ENCODE measurements around the gene PCF11. TPM values are rescaled to one million over a fixed set of nuclear protein-coding genes. Genes with fewer than 3 reads are reported as not detected.

Gene PCF11
- total and polyA plus RNA-seq, 2 of the 13 experiments (the other 11 are each of a cell fraction or from before 2014, with no cell fraction given), result 40.3 to 47.7 TPM

GRCh38 chr11:83193315-83194280 lies 36.7 kb downstream of the PCF11 start, which contains the start of gene ANKRD42:
Gene ANKRD42 (plus strand): TSS chr11:83193712. CDS start chr11:83194671, 959 bp downstream.
- ChIA-PET POLR2A (interaction anchor here (0.6 to 1.9 kb wide), 8 partner anchors 9 to 293 kb away, joined by 3 to 11 read pairs (median 4); partner anchors contain the start of genes CCDC90B, PCF11 and PRCP), CTCF (ENCODE audit: low intra/inter-chr PET ratio, low total read pairs) (no interaction called here)
- H3K27me3 ChIP-seq (ENCODE audit: control insufficient read depth in 1 of 2, insufficient read depth in 2 of 2, low read length in 2 of 2), result no peaks in the 10 kb centered on the region; a peak in 1 of 5 replicates
- 2% methylated on average over 57 of the region's 67 CpGs for WGBS (ENCODE audit: low lambda C conversion rate)
- ATAC-seq, result peak; percentile 96
- H3K27ac ChIP-seq (ENCODE audit: extremely low read length, insufficient read depth, low read length), result peak within 1 kb of the TSS; percentile 86
- peaks cover 36% of the 10 kb centered on the region for H3K4me1 ChIP-seq (ENCODE audit: insufficient read depth, low read length)
- in situ Hi-C loops (cut with HindIII; ENCODE audit: extremely low pct_ligation_motif_present, low pct_unique_long_range_greater_than_20kb), result no loop called here
- TSS peak; percentile 74 for BruUV-seq (replicated peaks)
- H3K79me2 ChIP-seq (ENCODE audit: insufficient read depth, low read length), result peaks cover 18% of the 10 kb centered on the region
- intact Hi-C loops (cut with micrococcal nuclease; ENCODE audit: unreplicated experiment), result loop anchor here (2.0 to 10.0 kb wide), 2 partner anchors 61 to 293 kb away; partner anchors contain the start of genes DDIAS and PRCP
- H3K4me3 ChIP-seq (replicated peaks in 1 of 3; ENCODE audit: insufficient read depth in 1 of 3, low read depth in 2 of 3, low read length in 3 of 3), result peak within 1 kb of the TSS; percentile 88 to 98 (median 90)
- peaks cover 2 to 12% of the 10 kb centered on the region in 2 experiments; a peak in 2 of 5 replicates for H3K36me3 ChIP-seq (replicated peaks in 1 of 2; ENCODE audit: control insufficient read depth in 1 of 2, insufficient read depth in 2 of 2, low read length in 2 of 2)
- FAIRE-seq, result peak; percentile 88
- H4K20me1 ChIP-seq (ENCODE audit: insufficient read depth, low read length), result no peaks in the 10 kb centered on the region
- H3K4me2 ChIP-seq (ENCODE audit: low read depth, low read length), result peak within 1 kb of the TSS; percentile 91
- no peaks in the 10 kb centered on the region for H3K9me3 ChIP-seq (ENCODE audit: low read length)
- peak within 1 kb of the TSS; percentile 91 for H3K9ac ChIP-seq (ENCODE audit: insufficient read depth, low read depth, low read length)
- DNase-seq (ENCODE audit: low spot score), result peak; percentile 93
- H2AFZ ChIP-seq (ENCODE audit: low read length), result peak within 1 kb of the TSS; percentile 94
- TF ChIP-seq ZFP36L1 (CRISPR knock-in tag; IDR thresholded peaks at IDR 0.05) (no peak), ZNF782 (CRISPR knock-in tag; IDR thresholded peaks at IDR 0.05; ENCODE audit: borderline replicate concordance) (no peak), ZNF768 (CRISPR knock-in tag; IDR thresholded peaks at IDR 0.05) (no peak), GLI4 (CRISPR knock-in tag; IDR thresholded peaks at IDR 0.05; ENCODE audit: borderline replicate concordance) (no peak), NFYB (CRISPR knock-in tag; IDR thresholded peaks at IDR 0.05) (peak; percentile 25; the same call in 1 of the 2 replicates), ZBTB2 (CRISPR knock-in tag; IDR thresholded peaks at IDR 0.05; ENCODE audit: low read depth) (no peak), ZFP36 (IDR thresholded peaks at IDR 0.05; ENCODE audit: borderline replicate concordance, low read depth, low read length, partially characterized antibody) (no peak), ZNF18 (CRISPR knock-in tag; IDR thresholded peaks at IDR 0.05; ENCODE audit: insufficient replicate concordance) (peak; percentile 26), ATF3 (CRISPR knock-in tag; IDR thresholded peaks at IDR 0.05) (peak; percentile 50; the same call in 1 of the 2 replicates)
- TF ChIP-seq, protein P1, sequence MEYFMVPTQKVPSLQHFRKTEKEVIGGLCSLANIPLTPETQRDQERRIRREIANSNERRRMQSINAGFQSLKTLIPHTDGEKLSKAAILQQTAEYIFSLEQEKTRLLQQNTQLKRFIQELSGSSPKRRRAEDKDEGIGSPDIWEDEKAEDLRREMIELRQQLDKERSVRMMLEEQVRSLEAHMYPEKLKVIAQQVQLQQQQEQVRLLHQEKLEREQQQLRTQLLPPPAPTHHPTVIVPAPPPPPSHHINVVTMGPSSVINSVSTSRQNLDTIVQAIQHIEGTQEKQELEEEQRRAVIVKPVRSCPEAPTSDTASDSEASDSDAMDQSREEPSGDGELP (IDR thresholded peaks at IDR 0.05; ENCODE audit: borderline replicate concordance, low read depth), result no peak
- TF ChIP-seq, protein P2, sequence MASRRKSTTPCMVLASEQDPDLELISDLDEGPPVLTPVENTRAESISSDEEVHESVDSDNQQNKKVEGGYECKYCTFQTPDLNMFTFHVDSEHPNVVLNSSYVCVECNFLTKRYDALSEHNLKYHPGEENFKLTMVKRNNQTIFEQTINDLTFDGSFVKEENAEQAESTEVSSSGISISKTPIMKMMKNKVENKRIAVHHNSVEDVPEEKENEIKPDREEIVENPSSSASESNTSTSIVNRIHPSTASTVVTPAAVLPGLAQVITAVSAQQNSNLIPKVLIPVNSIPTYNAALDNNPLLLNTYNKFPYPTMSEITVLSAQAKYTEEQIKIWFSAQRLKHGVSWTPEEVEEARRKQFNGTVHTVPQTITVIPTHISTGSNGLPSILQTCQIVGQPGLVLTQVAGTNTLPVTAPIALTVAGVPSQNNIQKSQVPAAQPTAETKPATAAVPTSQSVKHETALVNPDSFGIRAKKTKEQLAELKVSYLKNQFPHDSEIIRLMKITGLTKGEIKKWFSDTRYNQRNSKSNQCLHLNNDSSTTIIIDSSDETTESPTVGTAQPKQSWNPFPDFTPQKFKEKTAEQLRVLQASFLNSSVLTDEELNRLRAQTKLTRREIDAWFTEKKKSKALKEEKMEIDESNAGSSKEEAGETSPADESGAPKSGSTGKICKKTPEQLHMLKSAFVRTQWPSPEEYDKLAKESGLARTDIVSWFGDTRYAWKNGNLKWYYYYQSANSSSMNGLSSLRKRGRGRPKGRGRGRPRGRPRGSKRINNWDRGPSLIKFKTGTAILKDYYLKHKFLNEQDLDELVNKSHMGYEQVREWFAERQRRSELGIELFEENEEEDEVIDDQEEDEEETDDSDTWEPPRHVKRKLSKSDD (CRISPR knock-in tag; IDR thresholded peaks at IDR 0.05; ENCODE audit: low read depth), result no peak
